ENCODE measurements around the gene PCNX3. TPM values are rescaled to one million over a fixed set of nuclear protein-coding genes. Genes with fewer than 3 reads are reported as not detected.

PCNX3 gene
- total RNA-seq, 1 experiment from 2014 or later, result 74.5 TPM

DNA sequence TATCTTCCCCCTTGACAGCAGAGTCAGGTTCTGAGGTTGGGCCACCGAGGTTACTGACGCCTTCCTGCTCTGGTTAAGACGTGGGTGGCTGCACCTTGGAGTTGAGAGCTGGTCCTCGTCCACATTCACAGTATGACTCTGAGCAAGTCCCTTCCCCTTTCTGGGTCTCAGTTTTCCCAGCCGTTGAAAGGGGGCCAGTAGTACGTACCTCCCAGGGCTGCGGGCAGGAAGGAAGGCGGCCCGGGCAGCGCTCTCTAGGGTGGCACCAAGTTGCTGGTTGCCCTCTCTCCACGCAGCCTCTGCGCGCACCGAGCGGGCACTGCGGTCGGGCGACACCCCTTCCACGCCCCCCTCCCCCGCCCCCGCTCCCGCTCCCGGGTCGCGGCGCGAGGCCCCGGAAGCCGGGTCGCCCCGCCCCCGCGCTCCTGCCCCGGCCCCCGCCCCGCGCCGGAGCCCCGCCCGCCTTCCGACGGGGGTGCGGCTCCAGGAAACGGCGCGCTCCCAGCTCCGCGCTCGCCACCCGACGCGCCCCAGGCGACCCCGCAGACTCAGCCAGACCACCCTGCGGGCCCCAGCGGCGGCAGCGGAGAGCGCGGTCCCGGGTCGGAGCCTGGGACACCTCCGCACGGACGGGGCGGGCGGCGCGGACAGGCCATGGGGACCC lies 39.9 kb upstream of the PCNX3 start, which contains the start of gene EHBP1L1:
EHBP1L1 (plus strand) TSS at position 486 of the 664 bp plus-strand sequence. CDS start 250 bp downstream, outside the sequence.
- ChIA-PET POLR2A (interaction anchor here (0.5 kb wide), 1 partner anchor 57 kb away, joined by 3 read pairs; no protein-coding TSS in a partner anchor), CTCF (interaction anchor here (0.5 to 2.2 kb wide), 4 partner anchors 12 to 727 kb away, joined by 3 to 7 read pairs (median 4); no protein-coding TSS in a partner anchor)
- intact Hi-C loops (cut with micrococcal nuclease; ENCODE audit: unreplicated experiment), result loop anchor here (2.0 kb wide), 1 partner anchor 39 kb away; the partner anchor contains the start of genes MAP3K11 and PCNX3
- DNase-seq (ENCODE audit: low read depth, low spot score), result no peak
- peak; percentile 26 for ATAC-seq
- Histone ChIP-seq H3K4me3 (ENCODE audit: low read depth in 2 of 2, low read length in 2 of 2) (peak within 1 kb of the TSS; percentile 82 to 93), H3K9me3 (ENCODE audit: control insufficient read depth, insufficient read depth, low read depth, low read length) (no peaks in the 10 kb centered on the region), H3K36me3 (ENCODE audit: control insufficient read depth, insufficient read depth, low read length) (no peaks in the 10 kb centered on the region; the same call in 1 of the 2 replicates), H3K4me1 (ENCODE audit: control insufficient read depth, insufficient read depth, low read length) (peaks cover 50% of the 10 kb centered on the region), H3K27me3 (ENCODE audit: control insufficient read depth, insufficient read depth, low read length) (no peaks in the 10 kb centered on the region), H3K27ac (ENCODE audit: low read length) (peak within 1 kb of the TSS; percentile 99)
- TF ChIP-seq SIN3A (IDR thresholded peaks at IDR 0.05; ENCODE audit: borderline replicate concordance, insufficient read depth, low read depth, low read length) (no peak), REST (IDR thresholded peaks at IDR 0.05; ENCODE audit: insufficient read depth in 1 of 2, low read depth in 2 of 2, low read length in 1 of 2) (no peak), CTCF (IDR thresholded peaks at IDR 0.05) (no peak), POLR2AphosphoS5 (IDR thresholded peaks at IDR 0.05; ENCODE audit: low read depth, low read length) (no peak), TCF7L2 (IDR thresholded peaks at IDR 0.05; ENCODE audit: low read depth, low read length) (no peak)
- in situ Hi-C loops (cut with HindIII; ENCODE audit: low pct_unique_long_range_greater_than_20kb, low sequenced_read_pairs), result no loop called here
- BruUV-seq (replicated peaks), result no TSS peak

- intact Hi-C loops (cut with micrococcal nuclease; ENCODE audit: unreplicated experiment) (loop anchor here (2.0 kb wide), 1 partner anchor 38 kb away; the partner anchor contains the start of genes MAP3K11 and PCNX3), in situ Hi-C loops (cut with HindIII; ENCODE audit: low pct_unique_long_range_greater_than_20kb, low sequenced_read_pairs) (no loop called here)
- no peak for DNase-seq (ENCODE audit: low read depth, low spot score)
- Histone ChIP-seq H3K36me3 (ENCODE audit: control insufficient read depth, insufficient read depth, low read length) (no peaks in the 10 kb centered on the region; the same call in 1 of the 2 replicates), H3K27ac (ENCODE audit: low read length) (peak overlapping the region; percentile 94), H3K4me3 (ENCODE audit: low read depth in 2 of 2, low read length in 2 of 2) (peak overlapping the region; percentile 80 to 93), H3K4me1 (ENCODE audit: control insufficient read depth, insufficient read depth, low read length) (peaks cover 45% of the 10 kb centered on the region), H3K9me3 (ENCODE audit: control insufficient read depth, insufficient read depth, low read depth, low read length) (no peaks in the 10 kb centered on the region), H3K27me3 (ENCODE audit: control insufficient read depth, insufficient read depth, low read length) (no peaks in the 10 kb centered on the region)
- TF ChIP-seq REST (IDR thresholded peaks at IDR 0.05; ENCODE audit: insufficient read depth in 1 of 2, low read depth in 2 of 2, low read length in 1 of 2) (no peak), TCF7L2 (IDR thresholded peaks at IDR 0.05; ENCODE audit: low read depth, low read length) (no peak), CTCF (IDR thresholded peaks at IDR 0.05) (no peak), POLR2AphosphoS5 (IDR thresholded peaks at IDR 0.05; ENCODE audit: low read depth, low read length) (no peak), SIN3A (IDR thresholded peaks at IDR 0.05; ENCODE audit: borderline replicate concordance, insufficient read depth, low read depth, low read length) (no peak)
- no TSS peak for BruUV-seq (replicated peaks)
- no peak for ATAC-seq
- ChIA-PET POLR2A (no interaction called here), CTCF (interaction anchor here (0.5 to 2.2 kb wide), 4 partner anchors 11 to 726 kb away, joined by 3 to 7 read pairs (median 4); no protein-coding TSS in a partner anchor)
Measured at GRCh38 chr11:65576232-65576866, 39.2 kb upstream of the PCNX3 start.

All from Panc1 (cell line).